ENCODE data around the gene MTCH1.

The MTCH1 gene

GRCh38 chr6:36985808-36986703 lies at the start of gene MTCH1:
Gene MTCH1, minus strand, starts transcription at chr6:36986196. Its CDS starts 23 bp downstream, at chr6:36986173.
- peak; percentile 91 for DNase-seq

GRCh38 chr6:37033819-37034795 lies 48.1 kb upstream of the MTCH1 start:
- DNase-seq, result no peak

- no peak for DNase-seq
These were observed 47.3 kb upstream of the MTCH1 start for GRCh38 chr6:37033255-37033654.

GRCh38 chr6:37032239-37032638 lies 46.2 kb upstream of the MTCH1 start:
- DNase-seq, result no peak

GRCh38 chr6:37030599-37030998 lies 44.6 kb upstream of the MTCH1 start:
- no peak for DNase-seq

GRCh38 chr6:37029249-37029971 lies 43.4 kb upstream of the MTCH1 start:
- DNase-seq, result peak; percentile 62

- no peak for DNase-seq
These were observed 41.9 kb upstream of the MTCH1 start for GRCh38 chr6:37027811-37028469.

GRCh38 chr6:37027036-37027720 lies 41.2 kb upstream of the MTCH1 start:
- no peak for DNase-seq

GRCh38 chr6:37025621-37026466 lies 39.8 kb upstream of the MTCH1 start:
- DNase-seq, result no peak

GRCh38 chr6:37024656-37025337 lies 38.8 kb upstream of the MTCH1 start:
- DNase-seq, result peak; percentile 49

- DNase-seq, result no peak
These were observed 36.3 kb upstream of the MTCH1 start for GRCh38 chr6:37022135-37022863.

GRCh38 chr6:37021356-37022129 lies 35.5 kb upstream of the MTCH1 start:
- DNase-seq, result peak; percentile 88

- DNase-seq, result no peak
These were observed 34.8 kb upstream of the MTCH1 start for GRCh38 chr6:37020812-37021211.

- no peak for DNase-seq
These were observed 34.4 kb upstream of the MTCH1 start for GRCh38 chr6:37020381-37020780.

- no peak for DNase-seq
These were observed 33.1 kb upstream of the MTCH1 start for GRCh38 chr6:37019065-37019450.

- DNase-seq, result peak; percentile 92
These were observed 32.4 kb upstream of the MTCH1 start for GRCh38 chr6:37018198-37019064.

GRCh38 chr6:37017606-37018197 lies 31.7 kb upstream of the MTCH1 start:
- DNase-seq, result no peak
